K562 (cell line): ENCODE measurements around the gene HNF4A. TPM values are rescaled to one million over a fixed set of nuclear protein-coding genes. Genes with fewer than 3 reads are reported as not detected.

Source experiments
- BMI1 ChIP-seq: fragments of 150-350 bp; IDR thresholded peaks from 2 replicates; pipeline ENCODE4 v1.6.1; 2014; ENCODE audit warnings: low read length
- CCAR2 ChIP-seq: fragments of 200-400 bp; formaldehyde crosslinking; IDR thresholded peaks from 2 replicates; pipeline ENCODE4 v1.6.1; 2017; ENCODE audit warnings: mild to moderate bottlenecking, low read depth, low read length
- ETV5 ChIP-seq: sonication (generic); formaldehyde crosslinking; IDR thresholded peaks from 2 replicates; pipeline ENCODE4 v1.4.0; 2020; ENCODE audit warnings: low read depth, mild to moderate bottlenecking, missing genetic modification reagents
- JUND ChIP-seq, 2 experiments: IDR thresholded peaks; 2 replicates in 1 of 2; 3 replicates in 1 of 2; pipeline ENCODE4 v1.6.1; 2011; ENCODE audit warnings: borderline replicate concordance in 2 of 2, low read depth in 2 of 2, low read length in 2 of 2, improper control_type of control experiment in 1 of 2, missing biosample characterization in 1 of 2, missing genetic modification characterization in 1 of 2, missing genetic modification reagents in 1 of 2
- NCOA1 ChIP-seq: fragments of 450-650 bp; IDR thresholded peaks from 2 replicates; pipeline ENCODE4 v1.6.1; 2016; ENCODE audit warnings: low read depth
- SMARCB1 ChIP-seq: IDR thresholded peaks from 2 replicates; pipeline ENCODE4 v1.6.1; 2011; ENCODE audit warnings: improper control_type of control experiment, low read depth; ENCODE audit not compliant: insufficient read length
- SMC3 ChIP-seq: conservative IDR thresholded peaks from 2 replicates; pipeline ENCODE4 v1.6.1; 2011; ENCODE audit warnings: low read depth, low read length, improper control_type of control experiment; ENCODE audit not compliant: insufficient read depth
- TCF3 ChIP-seq: sonication (generic); formaldehyde crosslinking; IDR thresholded peaks from 2 replicates; pipeline ENCODE4 v1.4.0; 2020; ENCODE audit warnings: mild to moderate bottlenecking, missing genetic modification reagents
- ZKSCAN8 ChIP-seq: fragments of 200-800 bp; sonication (Bioruptor generic); IDR thresholded peaks from 2 replicates; pipeline ENCODE4 v1.6.1; 2016; ENCODE audit warnings: missing genetic modification characterization, missing compliant biosample characterization
- polyA plus RNA-seq, 8 experiments: library from polyadenylated mRNA; depleted of rRNA in 4 of 8; stranded (reverse) in 5 of 8; unstranded in 3 of 8; fragments of >200 nt; fragmentation: Nextera tagmentation in 2 of 8; fragmentation: Illumina TruSeq in 1 of 8; extraction: Ambion mirVana in 2 of 8; extraction: Trizol in 1 of 8; gene quantifications; 2 replicates each; pipeline versions ENCODE4 v1.2.1 to v1.2.3, GENCODE V29; 2011 to 2014; ENCODE audit warnings: inconsistent platforms in 1 of 8, missing spikeins in 1 of 8
- total RNA-seq, 7 experiments: library from RNA; depleted of rRNA in 6 of 7; stranded (reverse); fragments of >200 nt in 6 of 7; fragmentation: Illumina TruSeq in 2 of 7; extraction: Trizol in 2 of 7; gene quantifications; 2 replicates each; pipeline versions ENCODE4 v1.2.1 to v1.2.3, GENCODE V29; 2011 to 2021; ENCODE audit warnings: low replicate concordance in 1 of 7
- TF ChIP-seq, protein P1 (sequence below): fragments of 450-650 bp; IDR thresholded peaks from 2 replicates; pipeline ENCODE4 v1.6.1; 2016; ENCODE audit warnings: low read depth, mild to moderate bottlenecking, moderate library complexity
- TF ChIP-seq, protein P2 (sequence below): fragments of 250-450 bp; sonication (Bioruptor Pico); IDR thresholded peaks from 2 replicates; pipeline ENCODE4 v1.5.0; 2022; ENCODE audit warnings: mild to moderate bottlenecking
- TF ChIP-seq, protein P3 (sequence below), 2 experiments: fragments of 450-650 bp; IDR thresholded peaks; 2 replicates each; pipeline ENCODE4 v1.6.1; 2016
- TF ChIP-seq, protein P4 (sequence below): fragments of 250-450 bp; sonication (Bioruptor Pico); IDR thresholded peaks from 2 replicates; pipeline ENCODE4 v1.4.0; 2020
- TF ChIP-seq, protein P5 (sequence below): sonication (generic); formaldehyde crosslinking; IDR thresholded peaks from 2 replicates; pipeline ENCODE4 v1.8.0; 2022; ENCODE audit warnings: mild to moderate bottlenecking, missing genetic modification reagents
- TF ChIP-seq, protein P6 (sequence below): fragments of 450-650 bp; formaldehyde crosslinking; IDR thresholded peaks from 2 replicates; pipeline ENCODE4 v1.4.0; 2022; ENCODE audit warnings: missing genetic modification characterization

Gene HNF4A
- total and polyA plus RNA-seq, 9 of the 15 experiments (the other 6 are each of a cell fraction or from before 2014, with no cell fraction given): 0.03 to 0.27 (median 0.08) TPM; not detected in 5

DNA sequence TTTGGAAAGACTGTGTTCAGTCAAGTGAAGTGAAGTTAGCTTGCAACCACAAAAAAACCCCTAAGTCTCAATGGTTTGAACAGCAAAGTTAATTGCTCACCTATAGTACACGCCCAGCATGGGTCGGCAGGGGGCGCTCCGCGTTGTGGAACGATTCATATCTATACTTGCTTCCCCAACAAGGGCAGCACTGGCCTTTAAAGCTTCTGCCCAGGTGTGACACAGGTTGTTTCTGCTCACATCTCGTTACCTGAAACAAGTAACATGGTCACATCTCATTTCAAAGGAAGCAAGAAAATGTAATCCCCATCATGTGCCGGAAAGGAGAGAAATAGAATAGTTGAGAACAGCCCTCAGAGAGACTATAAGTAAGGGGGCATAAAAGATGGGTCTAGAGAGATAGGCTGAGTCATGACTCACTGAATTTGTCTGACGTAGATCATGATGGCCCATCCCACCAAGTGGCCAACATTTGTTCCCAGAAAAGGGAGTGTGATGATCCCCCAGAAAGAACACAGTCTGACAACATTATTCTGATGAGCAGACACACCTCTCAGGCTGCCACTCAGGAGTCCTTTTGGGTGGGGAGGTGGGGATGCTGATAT is 29.0 kb downstream of the HNF4A start (continued):
- TF ChIP-seq, protein P1, sequence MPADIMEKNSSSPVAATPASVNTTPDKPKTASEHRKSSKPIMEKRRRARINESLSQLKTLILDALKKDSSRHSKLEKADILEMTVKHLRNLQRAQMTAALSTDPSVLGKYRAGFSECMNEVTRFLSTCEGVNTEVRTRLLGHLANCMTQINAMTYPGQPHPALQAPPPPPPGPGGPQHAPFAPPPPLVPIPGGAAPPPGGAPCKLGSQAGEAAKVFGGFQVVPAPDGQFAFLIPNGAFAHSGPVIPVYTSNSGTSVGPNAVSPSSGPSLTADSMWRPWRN: no peak
- TF ChIP-seq, protein P2, sequence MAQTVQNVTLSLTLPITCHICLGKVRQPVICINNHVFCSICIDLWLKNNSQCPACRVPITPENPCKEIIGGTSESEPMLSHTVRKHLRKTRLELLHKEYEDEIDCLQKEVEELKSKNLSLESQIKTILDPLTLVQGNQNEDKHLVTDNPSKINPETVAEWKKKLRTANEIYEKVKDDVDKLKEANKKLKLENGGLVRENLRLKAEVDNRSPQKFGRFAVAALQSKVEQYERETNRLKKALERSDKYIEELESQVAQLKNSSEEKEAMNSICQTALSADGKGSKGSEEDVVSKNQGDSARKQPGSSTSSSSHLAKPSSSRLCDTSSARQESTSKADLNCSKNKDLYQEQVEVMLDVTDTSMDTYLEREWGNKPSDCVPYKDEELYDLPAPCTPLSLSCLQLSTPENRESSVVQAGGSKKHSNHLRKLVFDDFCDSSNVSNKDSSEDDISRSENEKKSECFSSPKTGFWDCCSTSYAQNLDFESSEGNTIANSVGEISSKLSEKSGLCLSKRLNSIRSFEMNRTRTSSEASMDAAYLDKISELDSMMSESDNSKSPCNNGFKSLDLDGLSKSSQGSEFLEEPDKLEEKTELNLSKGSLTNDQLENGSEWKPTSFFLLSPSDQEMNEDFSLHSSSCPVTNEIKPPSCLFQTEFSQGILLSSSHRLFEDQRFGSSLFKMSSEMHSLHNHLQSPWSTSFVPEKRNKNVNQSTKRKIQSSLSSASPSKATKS (CRISPR knock-in tag): no peak
- TF ChIP-seq, protein P3, sequence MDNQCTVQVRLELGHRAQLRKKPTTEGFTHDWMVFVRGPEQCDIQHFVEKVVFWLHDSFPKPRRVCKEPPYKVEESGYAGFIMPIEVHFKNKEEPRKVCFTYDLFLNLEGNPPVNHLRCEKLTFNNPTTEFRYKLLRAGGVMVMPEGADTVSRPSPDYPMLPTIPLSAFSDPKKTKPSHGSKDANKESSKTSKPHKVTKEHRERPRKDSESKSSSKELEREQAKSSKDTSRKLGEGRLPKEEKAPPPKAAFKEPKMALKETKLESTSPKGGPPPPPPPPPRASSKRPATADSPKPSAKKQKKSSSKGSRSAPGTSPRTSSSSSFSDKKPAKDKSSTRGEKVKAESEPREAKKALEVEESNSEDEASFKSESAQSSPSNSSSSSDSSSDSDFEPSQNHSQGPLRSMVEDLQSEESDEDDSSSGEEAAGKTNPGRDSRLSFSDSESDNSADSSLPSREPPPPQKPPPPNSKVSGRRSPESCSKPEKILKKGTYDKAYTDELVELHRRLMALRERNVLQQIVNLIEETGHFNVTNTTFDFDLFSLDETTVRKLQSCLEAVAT (IDR thresholded peaks at IDR 0.05): no peak
- no peak for TF ChIP-seq CCAR2
- TF ChIP-seq, protein P4, sequence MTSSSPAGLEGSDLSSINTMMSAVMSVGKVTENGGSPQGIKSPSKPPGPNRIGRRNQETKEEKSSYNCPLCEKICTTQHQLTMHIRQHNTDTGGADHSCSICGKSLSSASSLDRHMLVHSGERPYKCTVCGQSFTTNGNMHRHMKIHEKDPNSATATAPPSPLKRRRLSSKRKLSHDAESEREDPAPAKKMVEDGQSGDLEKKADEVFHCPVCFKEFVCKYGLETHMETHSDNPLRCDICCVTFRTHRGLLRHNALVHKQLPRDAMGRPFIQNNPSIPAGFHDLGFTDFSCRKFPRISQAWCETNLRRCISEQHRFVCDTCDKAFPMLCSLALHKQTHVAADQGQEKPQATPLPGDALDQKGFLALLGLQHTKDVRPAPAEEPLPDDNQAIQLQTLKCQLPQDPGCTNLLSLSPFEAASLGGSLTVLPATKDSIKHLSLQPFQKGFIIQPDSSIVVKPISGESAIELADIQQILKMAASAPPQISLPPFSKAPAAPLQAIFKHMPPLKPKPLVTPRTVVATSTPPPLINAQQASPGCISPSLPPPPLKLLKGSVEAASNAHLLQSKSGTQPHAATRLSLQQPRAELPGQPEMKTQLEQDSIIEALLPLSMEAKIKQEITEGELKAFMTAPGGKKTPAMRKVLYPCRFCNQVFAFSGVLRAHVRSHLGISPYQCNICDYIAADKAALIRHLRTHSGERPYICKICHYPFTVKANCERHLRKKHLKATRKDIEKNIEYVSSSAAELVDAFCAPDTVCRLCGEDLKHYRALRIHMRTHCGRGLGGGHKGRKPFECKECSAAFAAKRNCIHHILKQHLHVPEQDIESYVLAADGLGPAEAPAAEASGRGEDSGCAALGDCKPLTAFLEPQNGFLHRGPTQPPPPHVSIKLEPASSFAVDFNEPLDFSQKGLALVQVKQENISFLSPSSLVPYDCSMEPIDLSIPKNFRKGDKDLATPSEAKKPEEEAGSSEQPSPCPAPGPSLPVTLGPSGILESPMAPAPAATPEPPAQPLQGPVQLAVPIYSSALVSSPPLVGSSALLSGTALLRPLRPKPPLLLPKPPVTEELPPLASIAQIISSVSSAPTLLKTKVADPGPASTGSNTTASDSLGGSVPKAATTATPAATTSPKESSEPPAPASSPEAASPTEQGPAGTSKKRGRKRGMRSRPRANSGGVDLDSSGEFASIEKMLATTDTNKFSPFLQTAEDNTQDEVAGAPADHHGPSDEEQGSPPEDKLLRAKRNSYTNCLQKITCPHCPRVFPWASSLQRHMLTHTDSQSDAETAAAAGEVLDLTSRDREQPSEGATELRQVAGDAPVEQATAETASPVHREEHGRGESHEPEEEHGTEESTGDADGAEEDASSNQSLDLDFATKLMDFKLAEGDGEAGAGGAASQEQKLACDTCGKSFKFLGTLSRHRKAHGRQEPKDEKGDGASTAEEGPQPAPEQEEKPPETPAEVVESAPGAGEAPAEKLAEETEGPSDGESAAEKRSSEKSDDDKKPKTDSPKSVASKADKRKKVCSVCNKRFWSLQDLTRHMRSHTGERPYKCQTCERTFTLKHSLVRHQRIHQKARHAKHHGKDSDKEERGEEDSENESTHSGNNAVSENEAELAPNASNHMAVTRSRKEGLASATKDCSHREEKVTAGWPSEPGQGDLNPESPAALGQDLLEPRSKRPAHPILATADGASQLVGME: no peak
- peak; percentile 9 for TF ChIP-seq JUND (IDR thresholded peaks at IDR 0.05; ENCODE audit: borderline replicate concordance, low read depth, low read length)
- TF ChIP-seq JUND (tag; IDR thresholded peaks at IDR 0.05; ENCODE audit: borderline replicate concordance, low read depth, low read length): no peak; the same call in 2 of the 3 replicates
- TF ChIP-seq NCOA1: no peak
- TF ChIP-seq ETV5 (CRISPR knock-in tag): no peak
- TF ChIP-seq, protein P5, sequence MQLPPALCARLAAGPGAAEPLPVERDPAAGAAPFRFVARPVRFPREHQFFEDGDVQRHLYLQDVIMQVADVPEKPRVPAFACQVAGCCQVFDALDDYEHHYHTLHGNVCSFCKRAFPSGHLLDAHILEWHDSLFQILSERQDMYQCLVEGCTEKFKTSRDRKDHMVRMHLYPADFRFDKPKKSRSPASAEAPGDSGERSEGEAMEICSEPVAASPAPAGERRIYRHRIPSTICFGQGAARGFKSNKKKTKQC (CRISPR knock-in tag): no peak
- TF ChIP-seq SMC3: 0 out of 2 replicates have a peak, but pooled peaks have one; percentile 36
- TF ChIP-seq, protein P6, sequence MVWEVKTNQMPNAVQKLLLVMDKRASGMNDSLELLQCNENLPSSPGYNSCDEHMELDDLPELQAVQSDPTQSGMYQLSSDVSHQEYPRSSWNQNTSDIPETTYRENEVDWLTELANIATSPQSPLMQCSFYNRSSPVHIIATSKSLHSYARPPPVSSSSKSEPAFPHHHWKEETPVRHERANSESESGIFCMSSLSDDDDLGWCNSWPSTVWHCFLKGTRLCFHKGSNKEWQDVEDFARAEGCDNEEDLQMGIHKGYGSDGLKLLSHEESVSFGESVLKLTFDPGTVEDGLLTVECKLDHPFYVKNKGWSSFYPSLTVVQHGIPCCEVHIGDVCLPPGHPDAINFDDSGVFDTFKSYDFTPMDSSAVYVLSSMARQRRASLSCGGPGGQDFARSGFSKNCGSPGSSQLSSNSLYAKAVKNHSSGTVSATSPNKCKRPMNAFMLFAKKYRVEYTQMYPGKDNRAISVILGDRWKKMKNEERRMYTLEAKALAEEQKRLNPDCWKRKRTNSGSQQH (CRISPR knock-in tag): no peak
- TF ChIP-seq ZKSCAN8 (CRISPR knock-in tag): no peak
- no peak for TF ChIP-seq SMARCB1
- TF ChIP-seq TCF3: no peak
- no peak for TF ChIP-seq BMI1
